H9 (cell line): ENCODE data around the gene HECTD1. TPM values are rescaled to one million over a fixed set of nuclear protein-coding genes. Genes with fewer than 3 reads are reported as not detected.

Source experiments
- DNase-seq: peaks from one replicate; pipeline ENCODE4 v3.0.0-alpha.2; 2017
- H2AFZ ChIP-seq: one replicate; pipeline ENCODE4 v1.6.1; 2013; ENCODE audit warnings: mild to moderate bottlenecking, low read length, control low read depth, moderate library complexity
- H2AK5ac ChIP-seq: 2 replicates; pipeline ENCODE4 v1.6.1; 2013; ENCODE audit warnings: low read length, control low read depth, mixed read lengths; ENCODE audit not compliant: insufficient read length
- H2BK120ac ChIP-seq: one replicate; pipeline ENCODE4 v1.6.1; 2013; ENCODE audit warnings: low read depth, mild to moderate bottlenecking, low read length, control low read depth, inconsistent platforms; ENCODE audit not compliant: poor library complexity, severe bottlenecking
- H2BK12ac ChIP-seq: 2 replicates; pipeline ENCODE4 v1.6.1; 2013; ENCODE audit warnings: low read length, control low read depth, mixed read lengths, low read depth; ENCODE audit not compliant: insufficient read length
- H2BK15ac ChIP-seq: 2 replicates; pipeline ENCODE4 v1.6.1; 2013; ENCODE audit warnings: low read depth, low read length, control low read depth
- H2BK20ac ChIP-seq: one replicate; pipeline ENCODE4 v1.6.1; 2013; ENCODE audit warnings: low read depth, mild to moderate bottlenecking, low read length, control low read depth, inconsistent platforms; ENCODE audit not compliant: poor library complexity, severe bottlenecking
- H2BK5ac ChIP-seq: 2 replicates; pipeline ENCODE4 v1.6.1; 2013; ENCODE audit warnings: low read length, control low read depth, mixed read lengths; ENCODE audit not compliant: insufficient read length
- H3K14ac ChIP-seq: 2 replicates; pipeline ENCODE4 v1.6.1; 2013; ENCODE audit warnings: low read length, control low read depth; ENCODE audit not compliant: insufficient read depth
- H3K18ac ChIP-seq: 2 replicates; pipeline ENCODE4 v1.6.1; 2013; ENCODE audit warnings: low read depth, mild to moderate bottlenecking, mixed read lengths, low read length, control low read depth; ENCODE audit not compliant: insufficient read length
- H3K23ac ChIP-seq: 2 replicates; pipeline ENCODE4 v1.6.1; 2013; ENCODE audit warnings: low read length, control low read depth, mixed read lengths, low read depth; ENCODE audit not compliant: insufficient read length
- H3K23me2 ChIP-seq: 2 replicates; pipeline ENCODE4 v1.6.1; 2013; ENCODE audit warnings: low read depth, mild to moderate bottlenecking, mixed read lengths, low read length, control low read depth; ENCODE audit not compliant: insufficient read length, poor library complexity, severe bottlenecking
- H3K27ac ChIP-seq: 2 replicates; pipeline ENCODE4 v1.5.1; 2013; ENCODE audit warnings: low read length, control low read depth, mixed read lengths, low read depth; ENCODE audit not compliant: insufficient read length
- H3K27me3 ChIP-seq: 2 replicates; pipeline ENCODE4 v1.6.1; 2013; ENCODE audit warnings: low read length, control low read depth, inconsistent platforms; ENCODE audit not compliant: insufficient read depth
- H3K4ac ChIP-seq: 2 replicates; pipeline ENCODE4 v1.6.1; 2013; ENCODE audit warnings: low read depth, mild to moderate bottlenecking, control low read depth, inconsistent platforms, low read length, moderate library complexity
- H3K4me1 ChIP-seq: 2 replicates; pipeline ENCODE4 v1.6.1; 2013; ENCODE audit warnings: low read length, control low read depth, inconsistent platforms; ENCODE audit not compliant: insufficient read depth
- H3K4me2 ChIP-seq: 2 replicates; pipeline ENCODE4 v1.6.1; 2013; ENCODE audit warnings: low read length, control low read depth, mixed read lengths; ENCODE audit not compliant: insufficient read length, insufficient read depth
- H3K56ac ChIP-seq: 2 replicates; pipeline ENCODE4 v1.6.1; 2013; ENCODE audit warnings: low read depth, mild to moderate bottlenecking, mixed read lengths, low read length, control low read depth; ENCODE audit not compliant: insufficient read length
- H3K79me1 ChIP-seq: 2 replicates; pipeline ENCODE4 v1.6.1; 2013; ENCODE audit warnings: low read depth, mild to moderate bottlenecking, moderate library complexity, low read length, control low read depth, inconsistent platforms; ENCODE audit not compliant: insufficient read depth, poor library complexity, severe bottlenecking
- H3K79me2 ChIP-seq: 2 replicates; pipeline ENCODE4 v1.6.1; 2013; ENCODE audit warnings: low read length, control low read depth, inconsistent platforms; ENCODE audit not compliant: insufficient read depth
- H3K9ac ChIP-seq: 2 replicates; pipeline ENCODE4 v1.6.1; 2013; ENCODE audit warnings: low read length, control low read depth, mixed read lengths; ENCODE audit not compliant: insufficient read length; ENCODE audit errors: extremely low read depth
- H3K9me3 ChIP-seq: one replicate; pipeline ENCODE4 v1.6.1; 2013; ENCODE audit warnings: low read depth, low read length, inconsistent platforms; ENCODE audit not compliant: control insufficient read depth
- H3T11ph ChIP-seq: one replicate; pipeline ENCODE4 v1.6.1; 2013; ENCODE audit warnings: mild to moderate bottlenecking, low read length, control low read depth, inconsistent platforms
- H4K20me1 ChIP-seq: one replicate; pipeline ENCODE4 v1.6.1; 2013; ENCODE audit not compliant: control insufficient read depth, insufficient read length, insufficient read depth
- H4K5ac ChIP-seq: 2 replicates; pipeline ENCODE4 v1.6.1; 2013; ENCODE audit warnings: low read depth, mild to moderate bottlenecking, mixed read lengths, low read length, control low read depth; ENCODE audit not compliant: insufficient read length
- H4K8ac ChIP-seq: replicated peaks from 2 replicates; pipeline ENCODE4 v1.6.1; 2013; ENCODE audit warnings: low read length, control low read depth, mixed read lengths, low read depth; ENCODE audit not compliant: insufficient read length
- H4K91ac ChIP-seq: 2 replicates; pipeline ENCODE4 v1.6.1; 2013; ENCODE audit warnings: low read depth, mild to moderate bottlenecking, moderate library complexity, mixed read lengths, low read length, control low read depth; ENCODE audit not compliant: insufficient read length
- H3K27ac Mint-ChIP-seq, 3 experiments: 2 replicates in 2 of 3; 3 replicates in 1 of 3; pipeline ENCODE4 v1.8.0; 2020 to 2021; ENCODE audit warnings: mixed read lengths in 3 of 3, mild to moderate bottlenecking in 1 of 3, moderate library complexity in 1 of 3
- H3K27me3 Mint-ChIP-seq: 2 replicates; pipeline ENCODE4 v1.8.0; 2021; ENCODE audit warnings: low read depth, mild to moderate bottlenecking, moderate library complexity, mixed read lengths
- H3K36me3 Mint-ChIP-seq, 3 experiments: 2 replicates in 2 of 3; 3 replicates in 1 of 3; pipeline ENCODE4 v1.8.0; 2020 to 2021; ENCODE audit warnings: low read depth in 3 of 3, mixed read lengths in 3 of 3; ENCODE audit not compliant: insufficient read depth in 1 of 3
- H3K4me1 Mint-ChIP-seq, 2 experiments: 2 replicates each; pipeline ENCODE4 v1.8.0; 2020; ENCODE audit warnings: mixed read lengths in 2 of 2
- H3K4me3 Mint-ChIP-seq, 2 experiments: 2 replicates in 1 of 2; 3 replicates in 1 of 2; pipeline ENCODE4 v1.8.0; 2020 to 2021; ENCODE audit warnings: mild to moderate bottlenecking in 2 of 2, mixed read lengths in 2 of 2, moderate library complexity in 1 of 2
- H3K9me3 Mint-ChIP-seq, 2 experiments: 2 replicates in 1 of 2; 3 replicates in 1 of 2; pipeline ENCODE4 v1.8.0; 2020; ENCODE audit warnings: mild to moderate bottlenecking in 2 of 2, mixed read lengths in 2 of 2, moderate library complexity in 1 of 2
- WGBS: extraction: QIAGEN DNeasy Blood & Tissue Kit; methylation state at CpG from one replicate; pipeline ENCODE4 v1.1.7; 2013; ENCODE audit warnings: missing lambda C conversion rate, low lambda C conversion rate, mixed read lengths; ENCODE audit not compliant: insufficient read length; ENCODE audit errors: extremely low coverage; 5-methylcytosine and 5-hydroxymethylcytosine counted together
- total RNA-seq: library from RNA; stranded (reverse); gene quantifications from 2 replicates; pipeline ENCODE4 v1.2.1, GENCODE V29; 2021
- TF ChIP-seq, protein P1 (sequence below): fragments of 200-600 bp; sonication (generic); conservative IDR thresholded peaks from 3 replicates; pipeline ENCODE4 v1.8.0; 2021; ENCODE audit warnings: antibody characterized with exemption, mild to moderate bottlenecking

Gene HECTD1
- total RNA-seq, 1 experiment from 2014 or later: 135 TPM

GRCh38 chr14:31203414-31203742 is 4.2 kb downstream of the HECTD1 start:
- no peak overlapping the region for H2AFZ ChIP-seq
- H3K79me2 ChIP-seq: peaks cover 9% of the 10 kb centered on the region
- no peak overlapping the region for H2BK5ac ChIP-seq
- peaks cover 12% of the 10 kb centered on the region for H3K23me2 ChIP-seq
- Mint-ChIP-seq H3K4me1 (peaks cover 28 to 31% of the 10 kb centered on the region in 2 experiments), H3K36me3 (peaks cover 18 to 43% (median 43%) of the 10 kb centered on the region in 3 experiments; a peak in 6 of 7 replicates), H3K9me3 (peaks cover 0 to 3% of the 10 kb centered on the region in 2 experiments; a peak in 2 of 5 replicates), H3K27ac (no peak overlapping the region), H3K4me3 (no peak overlapping the region), H3K27me3 (no peaks in the 10 kb centered on the region)
- H3K4me1 ChIP-seq: no peaks in the 10 kb centered on the region; the same call in 1 of the 2 replicates
- TF ChIP-seq, protein P1, sequence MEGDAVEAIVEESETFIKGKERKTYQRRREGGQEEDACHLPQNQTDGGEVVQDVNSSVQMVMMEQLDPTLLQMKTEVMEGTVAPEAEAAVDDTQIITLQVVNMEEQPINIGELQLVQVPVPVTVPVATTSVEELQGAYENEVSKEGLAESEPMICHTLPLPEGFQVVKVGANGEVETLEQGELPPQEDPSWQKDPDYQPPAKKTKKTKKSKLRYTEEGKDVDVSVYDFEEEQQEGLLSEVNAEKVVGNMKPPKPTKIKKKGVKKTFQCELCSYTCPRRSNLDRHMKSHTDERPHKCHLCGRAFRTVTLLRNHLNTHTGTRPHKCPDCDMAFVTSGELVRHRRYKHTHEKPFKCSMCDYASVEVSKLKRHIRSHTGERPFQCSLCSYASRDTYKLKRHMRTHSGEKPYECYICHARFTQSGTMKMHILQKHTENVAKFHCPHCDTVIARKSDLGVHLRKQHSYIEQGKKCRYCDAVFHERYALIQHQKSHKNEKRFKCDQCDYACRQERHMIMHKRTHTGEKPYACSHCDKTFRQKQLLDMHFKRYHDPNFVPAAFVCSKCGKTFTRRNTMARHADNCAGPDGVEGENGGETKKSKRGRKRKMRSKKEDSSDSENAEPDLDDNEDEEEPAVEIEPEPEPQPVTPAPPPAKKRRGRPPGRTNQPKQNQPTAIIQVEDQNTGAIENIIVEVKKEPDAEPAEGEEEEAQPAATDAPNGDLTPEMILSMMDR: no peak
- H3K27me3 ChIP-seq: no peaks in the 10 kb centered on the region
- no peaks in the 10 kb centered on the region for H3K9me3 ChIP-seq
- no peak overlapping the region for H3K9ac ChIP-seq
- no peak overlapping the region for H3K4me2 ChIP-seq
- H2BK12ac ChIP-seq: no peak overlapping the region
- H2BK120ac ChIP-seq: no peak overlapping the region
- H4K5ac ChIP-seq: no peak overlapping the region
- no peak for DNase-seq
- no peak overlapping the region for H2BK20ac ChIP-seq
- no peak overlapping the region for H3K27ac ChIP-seq
- no peak overlapping the region for H3T11ph ChIP-seq
- H3K23ac ChIP-seq: no peak overlapping the region
- H4K20me1 ChIP-seq: no peaks in the 10 kb centered on the region
- H2BK15ac ChIP-seq: no peak overlapping the region
- no peak overlapping the region for H3K14ac ChIP-seq
- no peak overlapping the region for H2AK5ac ChIP-seq
- H3K4ac ChIP-seq: no peak overlapping the region
- no peak overlapping the region for H4K8ac ChIP-seq
- WGBS: no CpG with 5 or more reads among the region's 3 CpGs
- H3K79me1 ChIP-seq: peaks cover 4% of the 10 kb centered on the region
- H3K18ac ChIP-seq: no peak overlapping the region
- H4K91ac ChIP-seq: no peak overlapping the region
- H3K56ac ChIP-seq: no peak overlapping the region
